SK-N-SH treated with all-trans-retinoic acid at 6 μM for 48 hours (cell line): ENCODE results near the gene IL4I1.

Experiments
- ATAC-seq: fragments of 200-7000 bp; cut with Tn5 transposase; 3 replicates; pipeline ENCODE4 v1.9.1; 2020; ENCODE audit warnings: mild to moderate bottlenecking, moderate library complexity
- ARNTL ChIP-seq: fragments of 450-650 bp; formaldehyde crosslinking; IDR thresholded peaks from 2 replicates; pipeline ENCODE4 v1.5.0; 2020; ENCODE audit warnings: low read depth, mild to moderate bottlenecking, moderate library complexity, borderline replicate concordance
- CSDC2 ChIP-seq: fragments of 250-450 bp; sonication (Bioruptor Pico); IDR thresholded peaks from 2 replicates; pipeline ENCODE4 v1.5.0; 2020; ENCODE audit warnings: mild to moderate bottlenecking, moderate library complexity
- ESRRG ChIP-seq: fragments of 250-450 bp; sonication (Bioruptor Pico); IDR thresholded peaks from 2 replicates; pipeline ENCODE4 v1.6.1; 2021; ENCODE audit warnings: mild to moderate bottlenecking
- GLIS3 ChIP-seq: fragments of 250-450 bp; sonication (Bioruptor Pico); IDR thresholded peaks from 2 replicates; pipeline ENCODE4 v1.5.0; 2020; ENCODE audit warnings: mild to moderate bottlenecking, moderate library complexity
- ISL1 ChIP-seq: fragments of 250-450 bp; sonication (Bioruptor Pico); IDR thresholded peaks from 2 replicates; pipeline ENCODE4 v2.1.2; 2022; ENCODE audit warnings: mild to moderate bottlenecking, moderate library complexity
- OSR1 ChIP-seq: fragments of 250-450 bp; sonication (Bioruptor Pico); IDR thresholded peaks from 2 replicates; pipeline ENCODE4 v1.8.0; 2022; ENCODE audit warnings: moderate library complexity, mild to moderate bottlenecking, inconsistent platforms
- POU6F1 ChIP-seq: fragments of 250-450 bp; sonication (Bioruptor Pico); IDR thresholded peaks from 2 replicates; pipeline ENCODE4 v1.8.0; 2021; ENCODE audit warnings: low read depth, mild to moderate bottlenecking, moderate library complexity, borderline replicate concordance
- PPARA ChIP-seq: fragments of 250-450 bp; sonication (Bioruptor Pico); IDR thresholded peaks from 2 replicates; pipeline ENCODE4 v1.5.0; 2020; ENCODE audit warnings: mild to moderate bottlenecking, borderline replicate concordance
- RARB ChIP-seq: fragments of 250-450 bp; sonication (Bioruptor Pico); IDR thresholded peaks from 2 replicates; pipeline ENCODE4 v1.8.0; 2021; ENCODE audit warnings: mild to moderate bottlenecking, moderate library complexity
- SNAI2 ChIP-seq: fragments of 250-450 bp; sonication (Bioruptor Pico); IDR thresholded peaks from 2 replicates; pipeline ENCODE4 v1.5.0; 2020; ENCODE audit warnings: mild to moderate bottlenecking, moderate library complexity
- TCF4 ChIP-seq: fragments of 250-450 bp; sonication (Bioruptor Pico); IDR thresholded peaks from 2 replicates; pipeline ENCODE4 v1.8.0; 2021; ENCODE audit warnings: mild to moderate bottlenecking, moderate library complexity, borderline replicate concordance
- TOX ChIP-seq: fragments of 250-450 bp; sonication (Bioruptor Pico); IDR thresholded peaks from 2 replicates; pipeline ENCODE4 v1.8.0; 2021; ENCODE audit warnings: mild to moderate bottlenecking, moderate library complexity, borderline replicate concordance
- TSHZ2 ChIP-seq: fragments of 250-450 bp; sonication (Bioruptor Pico); IDR thresholded peaks from 2 replicates; pipeline ENCODE4 v1.5.0; 2020; ENCODE audit warnings: mild to moderate bottlenecking, moderate library complexity
- ZC3H10 ChIP-seq: fragments of 250-450 bp; sonication (Bioruptor Pico); IDR thresholded peaks from 2 replicates; pipeline ENCODE4 v1.5.1; 2021; ENCODE audit warnings: mild to moderate bottlenecking, moderate library complexity
- ZFP3 ChIP-seq: fragments of 250-450 bp; sonication (Bioruptor Pico); IDR thresholded peaks from 2 replicates; pipeline ENCODE4 v1.5.0; 2020; ENCODE audit warnings: mild to moderate bottlenecking, moderate library complexity
- ZFP30 ChIP-seq: fragments of 450-650 bp; formaldehyde crosslinking; IDR thresholded peaks from 2 replicates; pipeline ENCODE4 v1.5.0; 2022; ENCODE audit warnings: mild to moderate bottlenecking, moderate library complexity
- ZNF565 ChIP-seq: fragments of 450-650 bp; formaldehyde crosslinking; conservative IDR thresholded peaks from 2 replicates; pipeline ENCODE4 v1.5.0; 2020; ENCODE audit warnings: low read depth, mild to moderate bottlenecking, moderate library complexity
- ZNF8 ChIP-seq: fragments of 450-650 bp; formaldehyde crosslinking; IDR thresholded peaks from 2 replicates; pipeline ENCODE4 v1.5.0; 2020; ENCODE audit warnings: mild to moderate bottlenecking, moderate library complexity
- TF ChIP-seq, protein P1 (sequence below): fragments of 250-450 bp; sonication (Bioruptor Pico); IDR thresholded peaks from 2 replicates; pipeline ENCODE4 v1.5.1; 2021; ENCODE audit warnings: mild to moderate bottlenecking, moderate library complexity
- TF ChIP-seq, protein P2 (sequence below): fragments of 250-450 bp; sonication (Bioruptor Pico); IDR thresholded peaks from 2 replicates; pipeline ENCODE4 v1.5.1; 2020; ENCODE audit warnings: low read depth, mild to moderate bottlenecking, moderate library complexity
- TF ChIP-seq, protein P3 (sequence below): fragments of 250-450 bp; sonication (Bioruptor Pico); IDR thresholded peaks from 2 replicates; pipeline ENCODE4 v1.8.0; 2020; ENCODE audit warnings: mild to moderate bottlenecking, moderate library complexity, borderline replicate concordance

The IL4I1 gene

GRCh38 chr19:49932731-49933131 is 36.0 kb upstream of the IL4I1 start:
- no peak for ATAC-seq
- no peak for TF ChIP-seq OSR1 (CRISPR knock-in tag)
- TF ChIP-seq TCF4 (CRISPR knock-in tag), result no peak
- TF ChIP-seq PPARA (CRISPR knock-in tag), result no peak
- TF ChIP-seq ZC3H10, result no peak
- TF ChIP-seq ZFP30 (CRISPR knock-in tag), result no peak
- no peak for TF ChIP-seq ZFP3
- no peak for TF ChIP-seq CSDC2 (CRISPR knock-in tag)
- no peak for TF ChIP-seq ESRRG
- TF ChIP-seq ISL1, result no peak
- no peak for TF ChIP-seq ZNF8 (CRISPR knock-in tag)
- no peak for TF ChIP-seq TSHZ2 (CRISPR knock-in tag)

DNA sequence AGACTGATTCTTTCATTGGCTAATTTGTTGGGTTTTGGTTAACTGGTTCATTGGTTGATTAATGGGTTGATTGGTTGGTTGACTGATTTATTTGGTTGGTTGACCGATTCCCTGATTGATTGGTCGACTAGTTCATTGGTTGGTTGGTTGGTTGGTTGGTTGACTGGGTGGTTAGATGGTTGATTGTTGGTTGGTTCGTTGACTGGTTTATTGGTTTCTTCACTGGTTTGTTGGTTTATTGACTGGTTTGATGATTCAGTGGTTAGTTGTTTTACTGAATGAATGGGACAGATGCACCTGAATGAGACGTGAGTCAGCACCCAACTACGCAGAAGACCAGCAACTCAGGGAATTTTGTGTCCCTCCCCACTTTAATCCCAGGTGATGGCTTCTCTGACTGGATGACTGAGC is 35.4 kb upstream of the IL4I1 start:
- TF ChIP-seq ESRRG (no peak), ARNTL (no peak), TSHZ2 (CRISPR knock-in tag) (no peak), ISL1 (no peak), ZNF565 (CRISPR knock-in tag) (no peak), TOX (CRISPR knock-in tag) (no peak), RARB (CRISPR knock-in tag) (no peak), SNAI2 (CRISPR knock-in tag) (no peak), GLIS3 (no peak), PPARA (CRISPR knock-in tag) (no peak), ZFP30 (CRISPR knock-in tag) (no peak), POU6F1 (CRISPR knock-in tag) (no peak)
- TF ChIP-seq, protein P1, sequence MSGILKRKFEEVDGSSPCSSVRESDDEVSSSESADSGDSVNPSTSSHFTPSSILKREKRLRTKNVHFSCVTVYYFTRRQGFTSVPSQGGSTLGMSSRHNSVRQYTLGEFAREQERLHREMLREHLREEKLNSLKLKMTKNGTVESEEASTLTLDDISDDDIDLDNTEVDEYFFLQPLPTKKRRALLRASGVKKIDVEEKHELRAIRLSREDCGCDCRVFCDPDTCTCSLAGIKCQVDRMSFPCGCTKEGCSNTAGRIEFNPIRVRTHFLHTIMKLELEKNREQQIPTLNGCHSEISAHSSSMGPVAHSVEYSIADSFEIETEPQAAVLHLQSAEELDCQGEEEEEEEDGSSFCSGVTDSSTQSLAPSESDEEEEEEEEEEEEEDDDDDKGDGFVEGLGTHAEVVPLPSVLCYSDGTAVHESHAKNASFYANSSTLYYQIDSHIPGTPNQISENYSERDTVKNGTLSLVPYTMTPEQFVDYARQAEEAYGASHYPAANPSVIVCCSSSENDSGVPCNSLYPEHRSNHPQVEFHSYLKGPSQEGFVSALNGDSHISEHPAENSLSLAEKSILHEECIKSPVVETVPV, result no peak
- TF ChIP-seq, protein P2, sequence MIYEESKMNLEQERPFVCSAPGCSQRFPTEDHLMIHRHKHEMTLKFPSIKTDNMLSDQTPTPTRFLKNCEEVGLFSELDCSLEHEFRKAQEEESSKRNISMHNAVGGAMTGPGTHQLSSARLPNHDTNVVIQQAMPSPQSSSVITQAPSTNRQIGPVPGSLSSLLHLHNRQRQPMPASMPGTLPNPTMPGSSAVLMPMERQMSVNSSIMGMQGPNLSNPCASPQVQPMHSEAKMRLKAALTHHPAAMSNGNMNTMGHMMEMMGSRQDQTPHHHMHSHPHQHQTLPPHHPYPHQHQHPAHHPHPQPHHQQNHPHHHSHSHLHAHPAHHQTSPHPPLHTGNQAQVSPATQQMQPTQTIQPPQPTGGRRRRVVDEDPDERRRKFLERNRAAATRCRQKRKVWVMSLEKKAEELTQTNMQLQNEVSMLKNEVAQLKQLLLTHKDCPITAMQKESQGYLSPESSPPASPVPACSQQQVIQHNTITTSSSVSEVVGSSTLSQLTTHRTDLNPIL (CRISPR knock-in tag), result no peak
- TF ChIP-seq, protein P3, sequence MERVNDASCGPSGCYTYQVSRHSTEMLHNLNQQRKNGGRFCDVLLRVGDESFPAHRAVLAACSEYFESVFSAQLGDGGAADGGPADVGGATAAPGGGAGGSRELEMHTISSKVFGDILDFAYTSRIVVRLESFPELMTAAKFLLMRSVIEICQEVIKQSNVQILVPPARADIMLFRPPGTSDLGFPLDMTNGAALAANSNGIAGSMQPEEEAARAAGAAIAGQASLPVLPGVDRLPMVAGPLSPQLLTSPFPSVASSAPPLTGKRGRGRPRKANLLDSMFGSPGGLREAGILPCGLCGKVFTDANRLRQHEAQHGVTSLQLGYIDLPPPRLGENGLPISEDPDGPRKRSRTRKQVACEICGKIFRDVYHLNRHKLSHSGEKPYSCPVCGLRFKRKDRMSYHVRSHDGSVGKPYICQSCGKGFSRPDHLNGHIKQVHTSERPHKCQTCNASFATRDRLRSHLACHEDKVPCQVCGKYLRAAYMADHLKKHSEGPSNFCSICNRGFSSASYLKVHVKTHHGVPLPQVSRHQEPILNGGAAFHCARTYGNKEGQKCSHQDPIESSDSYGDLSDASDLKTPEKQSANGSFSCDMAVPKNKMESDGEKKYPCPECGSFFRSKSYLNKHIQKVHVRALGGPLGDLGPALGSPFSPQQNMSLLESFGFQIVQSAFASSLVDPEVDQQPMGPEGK (CRISPR knock-in tag), result no peak
- no peak for ATAC-seq
